Hepatocyte (in vitro differentiated cells): ENCODE measurements around the gene TCF4.

ENCODE experiments used
- EZH2 ChIP-seq: fragments of 200-600 bp; sonication (generic); IDR thresholded peaks from 2 replicates; pipeline ENCODE4 v1.6.1; 2016; ENCODE audit warnings: antibody characterized with exemption, mild to moderate bottlenecking, borderline replicate concordance
- EZH2phosphoT487 ChIP-seq: fragments of 200-600 bp; sonication (generic); IDR thresholded peaks from one replicate; pipeline ENCODE4 v1.6.1; 2018; ENCODE audit warnings: antibody characterized with exemption, mild to moderate bottlenecking, low read depth, moderate library complexity; ENCODE audit not compliant: unreplicated experiment, severe bottlenecking
- TF ChIP-seq, protein P1 (sequence below): fragments of 200-600 bp; sonication (generic); IDR thresholded peaks from 2 replicates; pipeline ENCODE4 v1.5.1; 2016; ENCODE audit warnings: antibody characterized with exemption, mild to moderate bottlenecking; ENCODE audit not compliant: poor library complexity

DNA sequence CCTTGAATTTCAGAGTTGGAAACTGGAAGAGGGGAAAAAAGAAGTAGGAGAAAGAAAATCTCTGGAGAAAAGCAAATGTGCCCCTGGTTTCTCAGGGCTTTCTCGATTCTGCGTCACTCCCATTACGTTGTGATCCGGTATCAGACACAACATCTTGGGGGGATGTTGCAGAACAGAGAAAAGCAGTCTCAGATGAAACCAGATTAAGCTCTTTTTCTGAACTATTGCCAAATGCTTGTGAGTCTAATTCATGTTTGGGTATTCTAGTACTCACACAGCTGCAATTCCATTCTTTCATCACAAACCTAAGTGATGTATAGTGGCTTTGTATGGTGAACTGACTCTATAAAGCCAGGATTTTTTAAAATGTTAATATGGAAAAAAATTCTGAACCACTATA lies 233.2 kb downstream of the TCF4 start:
- TF ChIP-seq, protein P1, sequence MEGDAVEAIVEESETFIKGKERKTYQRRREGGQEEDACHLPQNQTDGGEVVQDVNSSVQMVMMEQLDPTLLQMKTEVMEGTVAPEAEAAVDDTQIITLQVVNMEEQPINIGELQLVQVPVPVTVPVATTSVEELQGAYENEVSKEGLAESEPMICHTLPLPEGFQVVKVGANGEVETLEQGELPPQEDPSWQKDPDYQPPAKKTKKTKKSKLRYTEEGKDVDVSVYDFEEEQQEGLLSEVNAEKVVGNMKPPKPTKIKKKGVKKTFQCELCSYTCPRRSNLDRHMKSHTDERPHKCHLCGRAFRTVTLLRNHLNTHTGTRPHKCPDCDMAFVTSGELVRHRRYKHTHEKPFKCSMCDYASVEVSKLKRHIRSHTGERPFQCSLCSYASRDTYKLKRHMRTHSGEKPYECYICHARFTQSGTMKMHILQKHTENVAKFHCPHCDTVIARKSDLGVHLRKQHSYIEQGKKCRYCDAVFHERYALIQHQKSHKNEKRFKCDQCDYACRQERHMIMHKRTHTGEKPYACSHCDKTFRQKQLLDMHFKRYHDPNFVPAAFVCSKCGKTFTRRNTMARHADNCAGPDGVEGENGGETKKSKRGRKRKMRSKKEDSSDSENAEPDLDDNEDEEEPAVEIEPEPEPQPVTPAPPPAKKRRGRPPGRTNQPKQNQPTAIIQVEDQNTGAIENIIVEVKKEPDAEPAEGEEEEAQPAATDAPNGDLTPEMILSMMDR, result no peak
- TF ChIP-seq EZH2 (no peak), EZH2phosphoT487 (no peak)
